ENCODE measurements around the gene ELOVL5.

ELOVL5 gene

DNA sequence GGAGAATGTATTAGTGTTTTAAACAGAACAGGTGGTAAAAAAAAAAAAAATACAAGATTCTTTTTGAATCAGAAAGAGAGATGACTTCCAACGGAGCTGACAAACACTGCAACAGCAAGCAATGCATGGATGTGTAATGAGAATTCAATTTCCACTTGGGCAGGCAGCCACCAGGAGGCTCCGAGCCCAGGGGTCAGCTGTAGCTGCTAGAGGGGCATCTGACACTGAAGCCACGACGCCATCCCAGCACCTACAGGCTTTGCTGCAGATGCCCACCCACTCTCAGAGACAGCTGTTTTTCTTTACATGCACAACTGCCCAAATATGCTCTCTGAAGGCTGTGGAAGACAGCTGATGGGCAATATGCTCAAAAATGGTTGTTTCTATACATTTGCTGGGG is 75.4 kb downstream of the ELOVL5 start:
- DNase-seq (ENCODE audit: low spot score) = no peak

DNA sequence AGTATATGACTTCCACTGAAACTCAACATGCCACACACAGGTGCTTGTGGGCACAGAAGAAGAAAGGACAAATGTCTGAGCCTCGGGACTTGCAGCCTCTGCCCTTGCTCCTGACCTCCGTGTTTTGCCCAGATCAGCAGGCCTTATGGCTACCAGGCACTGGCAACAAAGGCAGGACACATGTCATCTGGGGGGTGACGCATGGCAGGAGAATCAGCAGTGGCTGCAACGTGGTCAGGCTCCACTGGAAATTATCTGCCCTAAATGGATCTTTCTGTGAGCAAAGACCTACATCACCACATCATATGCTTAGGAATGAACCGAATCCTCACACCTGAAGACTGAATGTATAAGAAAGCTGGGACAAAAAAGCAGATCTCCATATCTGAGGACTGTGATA is 78.9 kb downstream of the ELOVL5 start:
- no peak for DNase-seq (ENCODE audit: low spot score)

DNA sequence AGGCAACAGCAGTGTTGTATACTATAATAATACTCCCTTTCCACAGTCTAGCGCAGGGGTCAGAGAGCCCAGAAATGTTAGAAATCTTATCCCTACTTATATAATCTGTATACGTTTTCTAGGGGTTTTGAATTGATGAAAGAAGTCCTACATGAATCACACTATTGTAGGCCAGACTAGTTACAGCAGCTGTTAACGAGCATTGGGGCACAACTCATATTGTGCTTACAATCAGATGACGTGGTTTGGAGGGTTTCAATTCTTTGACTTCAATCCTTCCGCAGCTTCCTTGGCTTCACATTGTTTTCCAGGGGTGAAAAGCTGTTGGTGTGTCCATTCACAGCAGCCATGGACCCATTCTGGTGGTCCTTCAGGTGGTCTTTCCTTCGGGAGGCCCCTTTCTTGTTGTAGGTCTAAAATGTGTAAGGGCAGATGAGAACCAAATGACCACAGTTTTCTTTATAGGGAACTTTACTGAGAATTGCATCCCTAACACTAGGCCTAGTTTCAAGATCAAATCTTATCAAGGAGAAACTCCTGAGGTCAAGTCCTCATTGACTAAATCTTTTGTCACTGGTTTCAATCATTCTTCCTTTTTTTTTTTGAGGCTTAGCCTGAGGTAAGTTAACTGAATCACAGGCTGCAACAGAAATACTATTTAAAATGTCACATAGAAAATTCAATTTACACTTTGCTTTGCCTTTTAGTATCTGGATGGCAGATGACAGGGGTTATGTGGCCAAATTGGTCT is 79.7 kb downstream of the ELOVL5 start:
- DNase-seq (ENCODE audit: low spot score) = no peak

- no peak for DNase-seq (ENCODE audit: low spot score)
Measured at GRCh38 chr6:53266553-53267090, 82.1 kb downstream of the ELOVL5 start.

- DNase-seq (ENCODE audit: low spot score) = no peak
Measured at GRCh38 chr6:53264915-53265607, 83.7 kb downstream of the ELOVL5 start.

- no peak for DNase-seq (ENCODE audit: low spot score)
Measured at GRCh38 chr6:53264337-53264736, 84.4 kb downstream of the ELOVL5 start.

DNA sequence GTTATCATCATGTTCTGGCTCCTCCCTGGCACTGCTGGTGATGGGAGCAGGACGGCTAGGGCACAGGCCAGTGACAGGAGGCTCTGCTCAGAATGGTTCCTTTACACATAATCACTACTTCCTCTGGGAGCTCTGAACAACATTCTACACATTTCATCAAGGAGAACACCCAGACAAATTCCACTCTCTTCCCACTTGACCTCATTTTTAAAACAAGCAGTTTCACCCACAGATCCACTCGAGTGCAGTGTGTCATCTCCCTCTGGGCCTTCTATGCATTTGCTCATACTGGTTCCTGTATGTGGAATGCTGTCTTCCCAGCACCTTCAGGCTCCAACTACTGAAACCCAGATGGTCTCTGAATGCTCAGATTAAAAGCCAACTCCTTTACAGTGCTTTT is 84.8 kb downstream of the ELOVL5 start:
- no peak for DNase-seq (ENCODE audit: low spot score)

- no peak for DNase-seq (ENCODE audit: low spot score)
Measured at GRCh38 chr6:53259860-53260580, 88.7 kb downstream of the ELOVL5 start.

GRCh38 chr6:53258774-53259155 is 90.0 kb downstream of the ELOVL5 start:
- no peak for DNase-seq (ENCODE audit: low spot score)

- DNase-seq (ENCODE audit: low spot score) = no peak
Measured at GRCh38 chr6:53258076-53258773, 90.5 kb downstream of the ELOVL5 start.

- no peak for DNase-seq (ENCODE audit: low spot score)
Measured at GRCh38 chr6:53257533-53257932, 91.2 kb downstream of the ELOVL5 start.

DNA sequence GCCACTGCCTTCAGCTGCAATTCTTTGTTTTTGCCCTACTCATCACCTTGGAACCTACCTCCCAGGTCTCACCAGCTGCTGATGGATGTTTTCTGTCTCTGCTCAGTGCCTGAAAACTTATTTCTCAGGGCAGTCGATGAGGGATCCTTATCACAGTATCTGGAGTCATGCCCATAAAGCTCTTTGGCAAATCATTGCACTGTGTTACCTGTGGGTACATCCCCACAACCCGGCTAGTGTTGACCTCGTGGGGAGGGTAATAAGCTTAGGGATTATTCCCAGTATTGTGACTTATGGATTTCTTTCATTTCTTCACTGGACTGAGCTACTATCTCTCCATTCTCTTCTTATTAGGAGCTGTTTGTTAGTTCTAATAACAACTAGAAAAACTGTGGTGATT is 91.7 kb downstream of the ELOVL5 start:
- DNase-seq (ENCODE audit: low spot score) = no peak

GRCh38 chr6:53252177-53252692 is 96.5 kb downstream of the ELOVL5 start:
- no peak for DNase-seq (ENCODE audit: low spot score)

- no peak for DNase-seq (ENCODE audit: low spot score)
Measured at GRCh38 chr6:53251033-53251672, 97.6 kb downstream of the ELOVL5 start.

DNA sequence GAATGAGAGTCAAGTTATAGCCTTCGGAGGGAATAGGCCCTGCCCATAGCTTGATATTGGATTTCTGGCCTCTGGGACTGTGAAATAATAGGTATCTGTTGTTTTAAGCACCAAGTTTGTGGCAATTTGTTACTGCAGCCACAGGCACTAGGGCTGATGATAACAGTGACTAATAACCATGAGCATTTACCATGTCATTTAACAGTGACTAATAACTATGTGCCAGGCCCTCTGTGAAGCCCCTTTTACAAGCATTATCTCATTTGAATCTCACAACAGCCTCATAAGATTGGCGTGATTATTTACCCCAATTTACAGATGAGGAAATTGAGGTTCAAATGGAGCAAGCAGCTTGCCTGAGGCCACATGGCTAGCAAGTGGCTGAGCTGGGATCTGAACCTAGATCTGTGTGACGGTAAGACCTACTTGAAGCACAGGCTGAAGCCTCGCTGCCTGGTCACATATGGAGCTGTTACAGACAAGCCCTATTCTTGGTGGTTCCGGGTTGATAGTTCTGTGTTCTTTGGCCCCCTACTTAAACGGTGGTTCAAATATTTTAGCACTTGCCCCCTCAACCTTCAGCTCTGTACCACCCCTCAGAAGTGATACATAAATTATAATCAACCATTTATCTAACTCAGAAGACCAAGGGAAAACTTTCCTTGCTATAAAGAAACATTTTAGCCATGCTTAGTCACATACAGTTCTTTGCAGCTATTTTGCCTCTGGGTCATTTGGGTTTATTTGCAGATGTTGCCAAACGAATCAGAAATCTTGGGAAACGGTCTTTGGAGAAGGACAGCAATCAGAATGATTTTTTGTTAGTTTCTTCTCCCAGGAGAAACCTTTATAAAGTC is 98.3 kb downstream of the ELOVL5 start:
- no peak for DNase-seq (ENCODE audit: low spot score)

DNA sequence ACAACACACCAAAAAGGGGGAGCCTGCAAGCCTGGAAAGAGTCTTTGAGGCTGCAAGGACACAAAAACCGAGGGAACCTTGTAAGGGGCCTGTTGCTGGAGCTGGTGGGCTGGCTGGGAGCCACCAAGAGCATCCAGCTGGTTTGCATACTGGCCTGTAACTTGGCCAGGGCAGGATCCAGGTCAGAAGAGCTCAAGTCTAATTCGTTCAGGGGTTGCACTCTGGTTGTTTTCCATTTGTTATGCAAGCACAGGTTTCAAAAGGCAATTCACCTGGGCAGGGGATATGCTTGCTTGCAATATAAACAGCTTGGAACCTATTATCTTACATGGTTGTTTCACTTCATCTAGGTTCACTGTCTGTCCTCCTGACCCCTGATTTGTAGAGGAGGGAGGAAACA is 101.8 kb downstream of the ELOVL5 start:
- no peak for DNase-seq (ENCODE audit: low spot score)

GRCh38 chr6:53244958-53245357 is 103.8 kb downstream of the ELOVL5 start:
- no peak for DNase-seq (ENCODE audit: low spot score)

- DNase-seq (ENCODE audit: low spot score) = no peak
Measured at GRCh38 chr6:53244399-53244931, 104.3 kb downstream of the ELOVL5 start.

DNA sequence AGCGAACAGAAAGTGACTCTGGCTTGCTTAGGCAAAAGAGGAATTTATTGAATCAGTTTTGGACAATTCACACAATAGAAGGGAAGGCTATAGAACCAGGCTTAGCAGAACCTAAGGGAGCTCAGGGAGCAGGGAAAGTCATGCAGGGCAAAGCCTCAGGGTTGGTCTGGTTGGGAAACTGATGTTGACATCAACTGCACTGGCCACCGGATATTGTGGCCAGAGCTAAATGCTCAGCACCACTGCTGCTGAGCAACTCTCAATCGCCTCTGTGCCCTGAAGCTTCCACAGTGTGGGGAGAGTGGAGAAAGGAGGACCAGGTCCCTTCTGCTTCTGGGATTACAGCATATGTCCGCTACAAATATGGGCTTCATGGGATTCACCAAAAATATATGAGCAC is 106.8 kb downstream of the ELOVL5 start:
- DNase-seq (ENCODE audit: low spot score) = no peak

DNA sequence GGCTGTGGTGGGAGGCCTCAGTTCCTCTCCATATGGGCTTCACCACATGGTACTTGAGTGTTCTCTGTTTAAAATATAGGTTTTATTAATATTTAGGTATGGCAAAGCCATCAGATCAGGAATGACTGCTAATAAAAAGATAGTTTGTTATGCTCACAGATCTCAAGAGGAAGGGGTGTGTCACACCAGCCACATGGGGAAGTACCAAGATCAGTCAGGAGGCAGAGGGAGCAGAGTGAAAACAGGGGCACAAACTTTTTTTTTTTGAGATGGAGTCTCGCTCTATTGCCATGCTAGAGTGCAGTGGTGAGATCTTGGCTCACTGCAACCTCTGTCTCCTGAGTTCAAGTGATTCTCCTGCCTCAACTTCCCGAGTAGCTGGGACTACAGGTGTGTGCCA is 108.0 kb downstream of the ELOVL5 start:
- DNase-seq (ENCODE audit: low spot score) = no peak

All from hematopoietic multipotent progenitor cell treated with erythropoietin and hydrocortisone succinate and interleukin-3 and kit ligand, for 15 days (in vitro differentiated cells).